Stomach (tissue), 9 donors: ENCODE measurements around the gene ARHGAP24. TPM values are rescaled to one million over a fixed set of nuclear protein-coding genes. Genes with fewer than 3 reads are reported as not detected.

Experiments used
- DNase-seq, 2 donors: peaks; one replicate each; pipeline versions ENCODE4 v3.0.0 to v3.0.0-alpha.2; 2013 to 2019
- H3K27ac ChIP-seq, 5 donors: fragments of 200-600 bp in 4 of 5; sonication (generic) in 4 of 5; one replicate each; pipeline ENCODE4 v1.5.1; 2013 to 2019; ENCODE audit warnings: mild to moderate bottlenecking in 1 of 5, moderate library complexity in 1 of 5
- H3K27me3 ChIP-seq, 3 donors: fragments of 200-600 bp; sonication (generic); one replicate each; pipeline ENCODE4 v1.5.1; 2017 to 2019; ENCODE audit warnings: mixed run types in 1 of 3
- H3K36me3 ChIP-seq, 4 donors: fragments of 200-600 bp; sonication (generic); 1 replicate in 3 of 4; 2 replicates in 1 of 4; pipeline ENCODE4 v1.5.1; 2016 to 2019
- H3K4me1 ChIP-seq, 4 donors: fragments of 200-600 bp; sonication (generic); one replicate each; pipeline ENCODE4 v1.5.1; 2016 to 2019
- H3K4me3 ChIP-seq, 4 donors: fragments of 200-600 bp; sonication (generic) in 3 of 4; one replicate each; pipeline ENCODE4 v1.5.1; 2016 to 2019; ENCODE audit warnings: mild to moderate bottlenecking in 1 of 4
- H3K9me3 ChIP-seq, 4 donors: fragments of 200-600 bp; sonication (generic); one replicate each; pipeline ENCODE4 v1.5.1; 2016 to 2019
- EP300 ChIP-seq: sonication (generic); formaldehyde crosslinking; IDR thresholded peaks from one replicate; pipeline ENCODE4 v1.6.1; 2017; ENCODE audit warnings: antibody characterized with exemption
- POLR2A ChIP-seq, 4 donors: fragments of 450-650 bp; IDR thresholded peaks; one replicate each; pipeline ENCODE4 v1.6.1; 2016; ENCODE audit warnings: antibody characterized with exemption in 4 of 4, control low read depth in 2 of 4, mild to moderate bottlenecking in 1 of 4, moderate library complexity in 1 of 4
- POLR2AphosphoS5 ChIP-seq, 3 donors: sonication (generic); formaldehyde crosslinking; IDR thresholded peaks; one replicate each; pipeline ENCODE4 v1.6.1; 2016; ENCODE audit warnings: antibody characterized with exemption in 3 of 3
- WGBS, 5 donors: extraction: QIAGEN DNeasy Blood & Tissue Kit in 3 of 5; methylation state at CpG; one replicate each; pipeline versions ENCODE4 v1.1.5 to v1.1.7; 2013 to 2018; 5-methylcytosine and 5-hydroxymethylcytosine counted together
- intact Hi-C: fragments of 100-400 bp; cut with DNase I; formaldehyde crosslinking; loops from one replicate; pipeline ENCODE4 v1.15.1; 2023; ENCODE audit warnings: low total_unique reads
- polyA plus RNA-seq, 3 donors: library from polyadenylated mRNA; stranded (reverse); fragments of 200-250 nt; gene quantifications; one replicate each; pipeline ENCODE4 v1.2.3, GENCODE V29; 2013
- total RNA-seq, 5 donors: library from RNA; depleted of rRNA; stranded (reverse); fragments of >200 nt; gene quantifications; one replicate each; pipeline versions ENCODE4 v1.1.0 to v1.2.3, GENCODE V29; 2014 to 2016
- TF ChIP-seq, protein P1 (sequence below), 7 experiments: fragments of 450-650 bp in 4 of 7; fragments of 200-600 bp in 3 of 7; sonication (generic) in 3 of 7; IDR thresholded peaks; one replicate each; pipeline ENCODE4 v1.5.1; 2016 to 2019; ENCODE audit warnings: antibody characterized with exemption in 7 of 7, control low read depth in 2 of 7, mild to moderate bottlenecking in 1 of 7
- donor health status: healthy with polysubstance abuse.
- donor health status: Bipolar disorder and iron deficiency.
- donor health status: healthy.

Gene ARHGAP24
- total and polyA plus RNA-seq, 8 donors = 6.4 to 152 (median 33.5) TPM

DNA sequence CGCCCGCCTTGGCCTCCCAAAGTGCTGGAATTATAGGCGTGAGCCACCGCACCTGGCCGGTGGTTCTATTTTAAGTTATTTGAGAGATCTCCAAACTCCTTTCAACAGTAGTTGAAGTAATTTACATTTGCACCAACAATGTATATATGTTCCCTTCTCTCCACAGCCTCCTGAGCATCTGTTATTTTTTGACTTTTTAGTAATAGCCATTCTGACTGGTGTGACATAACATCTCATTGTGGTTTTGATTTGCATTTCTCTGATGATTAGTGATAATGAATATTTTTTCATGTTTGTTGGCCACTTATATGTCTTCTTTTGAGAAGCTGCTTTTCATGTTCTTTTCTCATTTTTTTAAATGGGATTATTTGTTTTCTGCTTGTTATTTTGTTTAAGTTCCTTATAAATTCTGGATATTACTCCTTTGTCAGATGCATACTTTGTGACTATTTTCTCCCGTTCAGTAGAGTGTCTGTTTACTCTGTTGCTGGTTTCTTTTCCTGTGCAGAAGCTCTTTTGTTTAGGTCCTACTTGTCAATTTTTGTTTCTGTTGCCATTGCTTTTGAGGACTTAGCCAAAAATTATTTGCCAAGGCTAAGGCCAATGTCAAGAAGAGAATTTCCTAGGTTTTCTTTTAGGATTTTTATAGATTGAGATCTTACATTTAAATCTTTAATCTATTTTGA, 213.2 kb downstream of the ARHGAP24 start:
- 84 to 89% (median 84%) methylated on average over 6 of the region's 6 CpGs for WGBS, 5 donors

DNA sequence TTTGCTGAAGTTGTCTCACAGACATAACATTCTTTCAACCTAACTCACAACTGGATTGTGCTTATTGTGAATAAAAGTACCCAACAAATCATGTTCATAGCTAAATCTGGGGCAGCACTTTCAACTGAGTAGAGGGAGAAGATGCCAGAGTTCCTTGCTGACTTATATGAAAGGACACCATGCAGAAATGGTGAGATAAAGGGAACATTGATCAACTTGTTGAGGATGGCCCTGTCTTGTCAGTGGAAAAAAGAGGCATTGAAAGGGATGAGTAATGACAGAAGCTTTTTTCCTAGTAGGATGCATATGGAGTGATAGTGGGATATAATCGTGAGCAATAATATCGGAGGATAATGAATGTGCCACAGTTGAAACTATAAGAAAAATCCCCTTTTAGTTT, 221.7 kb downstream of the ARHGAP24 start:
- no peaks in the 10 kb centered on the region for H3K36me3 ChIP-seq
- DNase-seq = no peak

More for the DNA sequence above, 213.2 kb downstream of the ARHGAP24 start:
- no peak for DNase-seq
- intact Hi-C loops = no loop called here
- Histone ChIP-seq H3K27ac (no peak overlapping the region), H3K4me1 (no peaks in the 10 kb centered on the region), H3K4me3 (no peak overlapping the region), H3K27me3 (no peaks in the 10 kb centered on the region), H3K36me3 (no peaks in the 10 kb centered on the region), H3K9me3 (no peaks in the 10 kb centered on the region)
- TF ChIP-seq EP300 = no peak
- TF ChIP-seq POLR2AphosphoS5 (IDR thresholded peaks at IDR 0.05) = no peak
- no peak for TF ChIP-seq POLR2A (IDR thresholded peaks at IDR 0.05)
- TF ChIP-seq, protein P1, sequence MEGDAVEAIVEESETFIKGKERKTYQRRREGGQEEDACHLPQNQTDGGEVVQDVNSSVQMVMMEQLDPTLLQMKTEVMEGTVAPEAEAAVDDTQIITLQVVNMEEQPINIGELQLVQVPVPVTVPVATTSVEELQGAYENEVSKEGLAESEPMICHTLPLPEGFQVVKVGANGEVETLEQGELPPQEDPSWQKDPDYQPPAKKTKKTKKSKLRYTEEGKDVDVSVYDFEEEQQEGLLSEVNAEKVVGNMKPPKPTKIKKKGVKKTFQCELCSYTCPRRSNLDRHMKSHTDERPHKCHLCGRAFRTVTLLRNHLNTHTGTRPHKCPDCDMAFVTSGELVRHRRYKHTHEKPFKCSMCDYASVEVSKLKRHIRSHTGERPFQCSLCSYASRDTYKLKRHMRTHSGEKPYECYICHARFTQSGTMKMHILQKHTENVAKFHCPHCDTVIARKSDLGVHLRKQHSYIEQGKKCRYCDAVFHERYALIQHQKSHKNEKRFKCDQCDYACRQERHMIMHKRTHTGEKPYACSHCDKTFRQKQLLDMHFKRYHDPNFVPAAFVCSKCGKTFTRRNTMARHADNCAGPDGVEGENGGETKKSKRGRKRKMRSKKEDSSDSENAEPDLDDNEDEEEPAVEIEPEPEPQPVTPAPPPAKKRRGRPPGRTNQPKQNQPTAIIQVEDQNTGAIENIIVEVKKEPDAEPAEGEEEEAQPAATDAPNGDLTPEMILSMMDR (IDR thresholded peaks at IDR 0.05) = no peak

DNA sequence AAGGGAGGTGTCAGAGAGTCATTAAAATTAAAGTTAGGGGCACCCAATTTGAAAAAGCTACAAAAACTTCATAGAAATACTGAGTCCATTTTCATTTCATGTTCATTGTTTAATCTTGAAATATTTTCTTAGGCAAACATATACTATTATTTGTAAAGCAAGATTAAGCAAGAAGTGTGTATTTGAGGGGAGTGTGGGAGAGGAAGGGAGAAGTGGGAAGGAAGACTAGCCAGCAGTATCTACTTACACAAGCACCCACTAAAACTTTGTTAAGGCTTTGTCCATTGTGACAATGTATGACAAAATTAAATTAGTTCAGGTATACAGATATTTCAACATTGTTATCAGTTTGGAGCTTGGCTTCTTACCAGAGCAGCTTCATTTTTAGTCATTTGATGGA, 222.9 kb downstream of the ARHGAP24 start:
- no peak overlapping the region for H3K4me3 ChIP-seq
- no peaks in the 10 kb centered on the region for H3K4me1 ChIP-seq
- intact Hi-C loops = no loop called here
- H3K27me3 ChIP-seq = no peaks in the 10 kb centered on the region
- no peak overlapping the region for H3K27ac ChIP-seq
- TF ChIP-seq POLR2A (IDR thresholded peaks at IDR 0.05) (no peak), EP300 (no peak), POLR2AphosphoS5 (IDR thresholded peaks at IDR 0.05) (no peak)
- TF ChIP-seq, protein P1 (IDR thresholded peaks at IDR 0.05) = no peak
- no peaks in the 10 kb centered on the region for H3K36me3 ChIP-seq
- no peaks in the 10 kb centered on the region for H3K9me3 ChIP-seq
- no peak for DNase-seq

More for the DNA sequence above, 221.7 kb downstream of the ARHGAP24 start:
- TF ChIP-seq, protein P1 (IDR thresholded peaks at IDR 0.05) = no peak
- intact Hi-C loops = no loop called here
- Histone ChIP-seq H3K4me1 (no peaks in the 10 kb centered on the region), H3K27me3 (no peaks in the 10 kb centered on the region), H3K27ac (no peak overlapping the region), H3K4me3 (no peak overlapping the region), H3K9me3 (no peaks in the 10 kb centered on the region)
- WGBS, 5 donors = 88 to 98% (median 95%) methylated on average over 2 of the region's 2 CpGs

DNA sequence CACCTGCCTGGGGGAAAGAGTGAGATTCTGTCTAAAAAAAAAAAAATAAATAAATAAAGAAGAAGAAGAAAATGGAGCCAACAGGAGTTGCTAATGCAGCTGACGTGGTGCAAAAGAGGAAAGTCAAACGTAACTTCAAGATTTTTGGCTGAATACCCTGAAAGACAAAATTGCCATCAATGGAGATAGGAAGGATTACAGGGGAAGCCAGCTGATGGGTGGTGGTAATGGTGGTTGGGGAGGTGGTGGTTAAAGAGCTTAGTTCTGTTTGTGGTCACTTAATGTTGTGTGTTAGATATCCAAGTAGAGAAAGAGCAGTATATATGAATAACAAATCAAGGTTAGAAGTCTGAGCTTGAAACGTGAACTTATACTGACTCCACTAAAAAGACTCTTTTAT, 225.4 kb downstream of the ARHGAP24 start:
- no peaks in the 10 kb centered on the region for H3K4me1 ChIP-seq
- no peak for DNase-seq
- WGBS, 5 donors = 76 to 88% (median 81%) methylated on average over 3 of the region's 3 CpGs
- H3K27ac ChIP-seq = no peak overlapping the region
- no peak overlapping the region for H3K4me3 ChIP-seq
- no peaks in the 10 kb centered on the region for H3K36me3 ChIP-seq
- H3K9me3 ChIP-seq = no peaks in the 10 kb centered on the region
- intact Hi-C loops = no loop called here
- TF ChIP-seq EP300 (no peak), POLR2A (IDR thresholded peaks at IDR 0.05) (no peak), POLR2AphosphoS5 (IDR thresholded peaks at IDR 0.05) (no peak)
- TF ChIP-seq, protein P1 (IDR thresholded peaks at IDR 0.05) = no peak
- no peaks in the 10 kb centered on the region for H3K27me3 ChIP-seq
